DMS114 treated with DMSO at 0.1 percent for 48 hours (cell line): Measurements from ENCODE around the gene TUBA1C.
A peak's percentile ranks its signal among the peaks of the same experiment; 100 is the strongest.

Experiments
- DNase-seq: peaks from one replicate; lab custom pipeline; 2025; ENCODE audit not compliant: unreplicated experiment; lab: John Stamatoyannopoulos, UW

The TUBA1C gene

GRCh38 chr12:49264873-49265792 lies at the start of gene TUBA1C:
Gene TUBA1C (plus strand): TSS chr12:49265082. CDS start chr12:49265182, 100 bp downstream.
- DNase-seq = peak; percentile 79

DNA sequence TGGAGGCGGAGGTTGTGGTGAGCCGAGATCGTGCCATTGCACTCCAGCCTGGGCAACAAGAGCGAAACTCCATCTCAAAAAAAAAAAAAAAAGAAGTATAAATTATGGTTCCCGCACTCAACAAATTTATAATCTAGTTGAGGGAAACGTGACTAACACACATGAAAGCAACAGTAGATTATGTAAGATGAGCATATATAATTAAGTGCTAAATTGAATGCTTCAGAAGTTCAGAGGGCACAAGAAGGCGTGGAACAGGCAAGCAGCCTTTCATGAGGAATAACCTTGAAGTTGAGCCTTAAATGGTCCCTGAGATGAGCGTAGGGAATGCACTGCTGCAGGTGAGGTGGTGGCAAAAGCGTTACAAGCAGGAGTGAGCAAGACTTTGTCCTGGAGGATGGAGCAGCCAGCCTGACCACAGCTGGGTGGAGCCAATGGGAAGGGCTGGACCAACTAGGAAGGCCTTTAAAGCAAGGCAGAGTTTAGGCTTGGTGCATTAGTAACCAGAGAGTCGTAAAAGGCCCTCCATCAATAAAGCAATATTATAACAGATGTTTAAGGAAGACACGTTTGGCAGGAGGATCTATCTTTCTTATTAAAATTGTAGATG lies 45.4 kb upstream of the TUBA1C start:
- no peak for DNase-seq

DNA sequence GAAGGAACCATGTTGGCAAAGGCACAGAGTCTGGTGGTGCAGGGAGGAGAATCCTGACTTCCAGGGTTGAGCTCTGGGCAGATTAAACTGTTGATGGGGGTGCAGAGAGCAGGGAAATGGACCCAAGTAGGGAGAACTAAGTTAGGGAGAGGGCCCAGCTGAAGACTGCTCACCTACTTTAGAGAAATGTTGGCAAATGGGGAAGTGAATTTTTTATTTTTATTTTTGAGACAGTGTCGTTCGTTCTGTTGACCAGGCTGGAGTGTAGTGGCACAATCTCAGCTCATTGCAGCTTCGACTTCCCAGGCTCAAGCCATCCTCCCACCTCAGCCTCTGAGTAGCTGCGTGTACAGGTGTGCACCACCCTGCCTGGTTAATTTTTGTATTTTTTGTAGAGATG lies 43.9 kb upstream of the TUBA1C start:
- DNase-seq = no peak

DNA sequence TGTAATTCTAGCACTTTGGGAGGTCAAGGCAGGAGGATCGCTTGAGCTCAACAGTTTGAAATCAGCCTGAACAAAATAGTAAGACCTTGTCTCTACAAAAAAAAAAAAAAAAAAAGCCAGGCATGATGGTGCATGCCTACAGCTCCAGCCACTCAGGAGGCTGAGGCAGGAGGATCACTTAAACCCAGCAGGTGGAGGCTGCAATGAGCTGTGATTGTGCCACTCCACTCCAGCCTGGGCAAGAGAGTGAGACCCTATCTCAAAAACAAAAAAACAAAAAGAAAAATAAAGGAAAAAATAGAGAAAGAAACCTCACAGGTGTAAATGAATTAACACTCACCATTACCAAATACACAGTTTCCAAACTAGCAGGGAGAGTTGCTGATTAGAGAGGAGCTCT lies 41.8 kb upstream of the TUBA1C start:
- no peak for DNase-seq

DNA sequence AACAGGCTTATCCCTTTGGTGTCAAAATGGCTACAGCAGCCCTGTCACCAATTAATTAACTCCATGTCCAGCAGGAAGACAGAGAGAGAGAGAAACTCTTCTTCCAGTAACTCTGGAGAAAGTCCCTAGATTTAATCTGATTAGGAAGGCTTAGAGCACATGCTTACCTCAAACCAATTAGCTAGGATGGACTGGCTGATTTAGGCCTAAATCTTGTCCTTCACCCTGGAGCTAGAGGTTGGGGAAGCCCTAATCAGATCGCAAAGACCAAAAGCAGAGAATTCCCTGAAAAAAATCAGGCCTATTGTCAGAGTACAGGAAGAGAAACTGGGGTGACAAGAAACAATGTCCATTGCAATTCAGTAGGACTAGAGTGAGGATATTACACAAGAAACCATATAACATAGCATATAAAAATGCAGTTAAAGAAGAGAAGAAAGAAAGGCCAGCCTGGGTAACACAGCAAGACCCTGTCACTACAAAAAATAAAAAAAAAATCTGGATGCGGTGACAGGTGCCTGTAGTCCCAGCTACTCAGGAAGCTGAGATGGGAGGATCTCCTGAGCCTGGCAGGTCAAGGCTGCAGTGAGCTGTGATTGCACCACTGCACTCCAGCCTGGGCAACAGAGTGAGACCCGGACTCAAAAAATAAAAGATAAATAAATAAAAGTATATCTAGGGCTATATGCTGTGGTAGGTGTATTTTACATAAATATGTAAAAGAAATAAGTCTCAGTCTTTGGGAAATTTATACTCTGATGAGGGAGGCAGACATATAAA lies 41.1 kb upstream of the TUBA1C start:
- no peak for DNase-seq

DNA sequence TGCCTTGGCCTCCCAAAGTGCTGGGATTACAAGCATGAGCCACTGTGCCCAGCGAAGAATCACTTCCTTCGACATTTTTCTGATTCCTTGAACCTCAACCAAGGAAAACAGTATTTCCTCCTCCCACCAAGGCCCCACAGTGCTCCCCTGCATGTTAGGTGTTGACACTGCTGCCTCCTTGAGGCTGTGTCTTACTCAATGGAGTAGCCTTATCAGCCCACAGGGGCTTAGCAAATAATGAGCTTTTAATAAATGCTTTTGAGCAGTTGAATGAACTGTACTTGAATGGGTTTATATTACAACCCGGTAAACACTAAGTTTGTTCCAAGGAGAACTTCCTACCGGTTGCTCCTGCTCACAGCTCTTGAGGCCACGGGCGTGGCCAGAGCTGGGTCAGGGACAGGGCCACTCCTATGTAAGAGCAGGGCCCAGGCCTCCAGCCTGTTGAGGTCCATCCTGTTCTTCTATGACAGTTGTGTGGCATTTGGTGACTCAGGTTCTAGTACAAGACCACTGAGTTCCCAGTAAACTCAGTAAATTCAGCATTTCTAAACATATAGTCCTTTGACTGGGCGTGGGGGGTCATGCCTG lies 39.2 kb upstream of the TUBA1C start:
- DNase-seq = no peak

DNA sequence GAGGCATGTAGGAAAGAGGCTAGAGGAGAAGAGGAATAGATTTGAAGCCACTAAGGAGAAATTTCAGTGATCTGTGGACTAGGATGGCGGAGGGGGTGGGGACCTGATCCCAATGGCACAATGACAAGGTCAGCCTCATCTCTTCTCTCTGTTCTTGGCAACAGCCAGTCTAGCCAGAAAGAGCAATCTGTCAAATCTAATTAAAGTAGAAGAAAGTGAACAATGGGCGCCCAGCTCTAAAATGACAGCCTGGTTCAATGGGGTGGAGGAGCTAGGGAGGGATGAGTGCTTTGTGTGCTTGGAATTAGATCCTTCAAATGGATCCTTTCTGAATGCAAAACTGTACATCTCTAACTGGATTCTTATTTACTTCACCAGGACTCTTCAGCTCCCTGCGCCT lies 37.2 kb upstream of the TUBA1C start:
- DNase-seq = no peak

- DNase-seq = no peak
These were observed 36.2 kb upstream of the TUBA1C start for GRCh38 chr12:49228653-49229052.

GRCh38 chr12:49230176-49230804 lies 34.6 kb upstream of the TUBA1C start:
- no peak for DNase-seq

GRCh38 chr12:49230805-49231194 lies 34.1 kb upstream of the TUBA1C start:
- DNase-seq = no peak

GRCh38 chr12:49231878-49232655 lies 32.8 kb upstream of the TUBA1C start:
- DNase-seq = no peak

GRCh38 chr12:49232940-49233841 lies 31.7 kb upstream of the TUBA1C start:
- no peak for DNase-seq

DNA sequence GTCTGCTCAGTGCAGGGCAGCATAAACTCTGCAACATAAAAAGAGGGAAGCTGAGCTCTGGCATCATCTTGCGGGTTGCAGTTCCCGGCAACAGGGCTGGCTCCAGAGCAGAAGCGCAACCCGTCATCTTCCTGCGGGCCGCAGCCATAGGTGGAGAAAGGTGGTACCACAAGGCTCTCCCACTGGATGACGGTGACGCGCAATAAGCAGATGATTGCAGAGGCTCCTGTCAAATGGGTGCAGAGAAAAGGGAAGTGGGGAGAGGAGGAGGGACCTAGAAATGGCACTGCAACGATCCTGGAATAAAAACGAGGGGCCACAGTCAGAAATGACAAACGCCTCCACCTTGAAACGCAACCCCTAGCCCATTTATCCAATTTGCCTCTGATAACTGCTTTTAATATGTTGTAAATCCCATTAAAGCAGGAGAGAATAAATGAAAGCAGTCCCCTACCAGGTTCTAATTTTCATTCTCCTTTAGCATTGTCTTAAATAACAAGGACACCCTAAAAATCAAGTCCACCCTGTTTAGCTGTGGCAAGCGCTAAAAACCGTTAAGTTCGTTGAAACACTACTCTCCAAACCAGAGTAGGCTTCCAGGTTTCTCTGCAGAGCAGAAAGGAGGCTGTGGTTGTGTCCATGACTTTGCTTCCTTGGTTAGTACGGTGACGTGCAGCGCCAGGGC lies 30.9 kb upstream of the TUBA1C start:
- no peak for DNase-seq

GRCh38 chr12:49236423-49236822 lies 28.5 kb upstream of the TUBA1C start:
- no peak for DNase-seq

DNA sequence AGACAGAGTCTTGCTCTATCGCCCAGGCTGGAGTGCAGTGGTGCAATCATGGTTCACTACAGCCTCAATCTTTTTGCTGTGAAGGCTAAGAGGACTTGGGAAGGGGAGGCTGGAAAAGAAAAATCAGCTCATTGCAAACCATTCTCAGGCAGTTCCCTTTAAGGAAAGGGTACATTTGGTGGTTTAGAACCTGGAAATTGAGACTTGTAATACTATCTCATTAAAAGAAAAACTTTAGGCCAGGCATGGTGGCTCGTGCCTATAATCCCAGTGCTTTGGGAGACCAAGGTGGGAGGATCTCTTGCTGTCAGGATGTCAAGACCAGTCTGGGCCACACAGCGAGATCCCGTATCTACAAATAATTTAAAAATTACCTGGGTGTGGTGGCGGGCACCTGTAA lies 21.3 kb upstream of the TUBA1C start:
- no peak for DNase-seq

DNA sequence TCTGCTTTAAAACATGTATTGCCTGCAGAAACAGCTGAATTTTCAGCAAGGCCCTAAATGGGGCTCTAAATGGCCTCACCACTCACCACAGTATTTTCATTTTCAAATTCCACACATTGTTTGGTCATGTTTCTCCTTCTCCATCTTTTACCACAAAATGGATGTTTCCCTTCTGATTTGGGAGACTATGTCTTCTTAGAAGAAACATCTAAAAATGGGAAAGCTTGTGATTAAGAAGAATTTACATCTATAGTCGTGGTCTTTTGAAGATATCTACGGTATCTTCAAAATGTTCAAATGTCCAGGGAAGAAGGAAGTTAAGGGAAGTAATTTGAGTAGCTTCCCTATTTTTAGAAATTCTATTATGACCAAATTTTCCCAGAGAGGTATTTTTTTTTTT lies 20.7 kb upstream of the TUBA1C start:
- no peak for DNase-seq

GRCh38 chr12:49251357-49251756 lies 13.5 kb upstream of the TUBA1C start:
- no peak for DNase-seq

DNA sequence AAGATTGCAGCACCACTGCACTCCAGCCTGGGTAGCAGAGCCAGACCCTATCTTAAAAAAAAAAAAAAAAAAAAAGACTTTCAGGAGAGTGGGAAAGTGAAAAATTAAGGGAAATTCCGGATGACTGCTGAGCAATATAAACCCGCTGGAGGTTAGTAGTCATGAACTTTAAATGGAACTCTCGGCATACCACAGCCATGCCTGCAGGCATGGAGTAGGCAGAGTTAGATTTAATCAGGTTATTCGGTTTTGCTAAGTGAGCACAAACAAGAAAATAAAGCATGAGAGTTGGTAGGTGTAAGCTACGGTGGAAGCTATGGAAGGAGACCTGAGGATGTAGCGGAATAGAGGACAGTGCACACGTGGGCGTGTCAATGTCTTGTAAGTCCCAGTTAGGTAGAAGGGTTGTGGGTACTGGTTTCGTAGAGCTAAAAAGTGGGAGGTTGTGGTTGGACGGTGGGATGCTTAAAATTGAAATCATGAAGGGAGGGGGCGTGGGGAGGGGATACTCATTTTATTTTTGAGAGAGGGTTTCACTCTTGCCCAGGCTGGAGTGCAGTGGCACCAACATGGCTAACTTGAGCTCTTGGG lies 11.8 kb upstream of the TUBA1C start:
- DNase-seq = no peak
